ENCODE results near the gene ZFYVE26.
"Not testable (repeated sequence)": the region's sequence is repeated elsewhere in the genome, so short reads cannot be mapped to it uniquely, and the experiment has no call there.

Gene ZFYVE26

DNA sequence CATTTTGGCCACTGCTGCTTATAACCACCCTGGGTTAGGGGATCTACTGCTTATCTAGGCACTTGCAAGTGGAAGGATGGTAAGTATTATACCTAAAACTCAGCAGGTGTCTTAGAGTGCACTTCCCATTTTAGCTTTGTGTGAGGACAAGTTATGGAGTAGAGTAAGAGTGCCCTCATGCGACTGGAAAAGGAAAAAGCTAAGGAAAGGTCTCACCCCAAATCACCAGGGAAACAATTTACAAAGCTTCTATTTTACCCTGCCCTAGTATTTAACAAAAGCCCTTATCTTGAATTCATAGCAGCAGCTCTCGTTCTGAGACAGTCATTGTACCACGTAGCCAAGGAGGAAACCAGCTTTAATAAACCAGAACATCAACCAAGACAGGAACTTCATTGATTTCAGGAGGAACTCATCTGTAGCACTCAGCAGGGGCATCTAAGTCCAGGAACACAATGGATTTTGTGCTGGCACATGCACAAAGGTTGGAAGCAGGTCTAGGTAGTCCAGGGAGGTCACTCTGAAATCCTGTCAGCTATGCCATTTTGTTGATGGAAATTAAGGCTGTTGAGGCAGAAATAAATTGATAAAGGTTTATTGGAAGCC, 111.8 kb downstream of the ZFYVE26 start:
- DNase-seq, result peak; percentile 54

DNA sequence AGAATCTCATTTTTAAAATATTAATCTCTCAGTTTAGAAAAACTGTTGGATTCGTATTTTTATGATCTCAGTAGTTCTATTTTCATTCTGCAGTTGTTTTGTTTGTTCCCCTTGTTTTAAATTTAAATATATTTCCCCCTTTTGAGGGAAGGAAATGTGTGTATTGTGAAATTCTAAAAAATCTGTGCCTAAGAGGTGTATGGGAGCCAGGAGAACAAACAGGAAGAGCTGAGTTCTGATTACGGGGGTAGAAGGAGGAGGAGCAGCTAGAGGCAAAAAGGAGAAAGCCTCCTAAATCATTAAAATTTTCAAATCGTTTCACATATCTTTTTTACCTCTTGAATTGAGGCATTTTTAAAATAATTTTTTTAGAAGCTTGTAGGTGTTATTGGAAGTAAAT, 112.4 kb downstream of the ZFYVE26 start:
- DNase-seq, result no peak

DNA sequence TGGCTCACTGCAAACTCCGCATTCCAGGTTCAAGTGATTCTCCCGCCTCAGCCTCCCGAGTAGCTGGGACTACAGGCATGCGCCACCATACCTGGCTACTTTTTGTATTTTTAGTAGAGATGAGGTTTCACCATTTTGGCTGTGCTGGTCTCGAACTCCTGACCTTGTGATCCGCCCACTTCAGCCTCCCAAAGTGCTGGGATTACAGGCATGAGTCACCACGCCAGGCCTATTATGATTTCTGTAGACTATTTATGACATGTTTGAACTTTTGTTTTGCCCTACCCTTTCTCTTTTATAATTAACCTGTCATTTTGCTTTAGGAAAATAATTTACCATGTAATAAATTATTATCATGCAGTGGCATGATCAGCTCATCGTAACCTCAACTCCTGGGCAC, 114.9 kb downstream of the ZFYVE26 start, which contains the start of gene RDH12:
Gene RDH12, plus strand, starts transcription at position 395 of the 400 bp plus-strand sequence. CDS start 20,757 bp downstream, outside the sequence.
- not testable (repeated sequence) for DNase-seq

DNA sequence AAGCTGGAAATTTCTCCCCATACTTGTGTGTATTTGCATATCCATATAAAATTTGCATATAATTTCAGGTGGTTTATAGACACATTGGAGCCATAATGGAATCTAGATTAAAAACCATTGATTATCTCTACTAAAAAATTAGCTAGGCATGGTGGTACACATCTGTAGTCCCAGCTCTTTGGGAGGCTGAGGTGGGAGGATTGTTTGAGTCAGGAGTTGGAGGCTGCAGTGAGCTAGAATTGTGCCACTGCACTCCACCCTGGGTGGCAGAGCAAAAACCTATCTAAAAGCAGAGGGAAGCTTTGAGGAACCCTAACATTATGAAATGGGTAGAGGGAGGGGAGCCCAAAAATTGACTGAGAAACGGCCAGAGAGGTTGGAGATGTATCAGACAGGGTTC, 118.2 kb downstream of the ZFYVE26 start:
- no peak for DNase-seq

DNA sequence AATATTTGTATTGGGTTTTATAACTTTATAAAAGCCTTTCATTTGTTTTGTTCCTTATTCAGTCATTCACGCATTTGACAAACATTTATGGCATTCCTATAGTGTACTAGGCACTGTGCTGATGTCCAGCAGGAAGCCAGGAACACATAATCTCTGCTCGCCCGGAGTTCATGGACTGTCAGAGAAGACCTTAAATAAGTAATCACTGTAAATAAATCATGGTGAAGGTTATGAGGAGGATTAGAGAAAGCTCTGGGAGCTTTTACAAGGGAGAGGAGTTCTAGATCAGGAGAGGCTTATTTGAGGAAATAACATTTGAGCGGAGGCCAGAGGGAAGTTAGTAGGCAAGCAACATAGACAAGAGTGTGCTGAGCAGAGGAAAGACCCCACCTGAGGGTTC, 119.4 kb downstream of the ZFYVE26 start:
- DNase-seq, result no peak
